AG04450 (cell line): ENCODE measurements around the gene AGTRAP. TPM values are rescaled to one million over a fixed set of nuclear protein-coding genes. Genes with fewer than 3 reads are reported as not detected.

Experiments
- CTCF ChIA-PET: fragments of 300-600, 350-600 bp; formaldehyde crosslinking; extraction: SDS; loops from one replicate; lab custom pipeline; 2022; ENCODE audit warnings: antibody characterized with exemption, inconsistent platforms; lab: Charles Lee
- POLR2A ChIA-PET: fragments of 350-600 bp; formaldehyde crosslinking; extraction: SDS; loops from one replicate; lab custom pipeline; 2021; ENCODE audit warnings: antibody characterized with exemption, inconsistent platforms; lab: Yijun Ruan, JAX
- DNase-seq: peaks from one replicate; pipeline ENCODE4 v3.0.0-alpha.2; 2011; ENCODE audit warnings: low read depth, low spot score
- H3K27ac ChIP-seq: one replicate; pipeline ENCODE4 v1.5.1; 2012; ENCODE audit warnings: low read depth, low read length, control low read depth
- H3K27me3 ChIP-seq: one replicate; pipeline ENCODE4 v1.6.0; 2012; ENCODE audit warnings: low read length; ENCODE audit not compliant: control insufficient read depth, insufficient read depth
- H3K4me3 ChIP-seq: 2 replicates; pipeline ENCODE4 v1.5.1; 2011; ENCODE audit warnings: mild to moderate bottlenecking, low read depth, low read length, control low read depth
- H3K9me3 ChIP-seq: 2 replicates; pipeline ENCODE4 v1.5.1; 2012; ENCODE audit warnings: low read length; ENCODE audit not compliant: control insufficient read depth, insufficient read depth
- polyA plus RNA-seq: library from polyadenylated mRNA; depleted of rRNA; stranded (reverse); fragments of >200 nt; gene quantifications from 2 replicates; pipeline ENCODE4 v1.2.3, GENCODE V29; 2011
- TF ChIP-seq, protein P1 (sequence below): IDR thresholded peaks from 2 replicates; pipeline ENCODE4 v1.5.1; 2011; ENCODE audit warnings: low read depth, low read length, control low read depth, inconsistent platforms

The AGTRAP gene
- polyA plus RNA-seq, 1 experiment = 26.8 TPM

DNA sequence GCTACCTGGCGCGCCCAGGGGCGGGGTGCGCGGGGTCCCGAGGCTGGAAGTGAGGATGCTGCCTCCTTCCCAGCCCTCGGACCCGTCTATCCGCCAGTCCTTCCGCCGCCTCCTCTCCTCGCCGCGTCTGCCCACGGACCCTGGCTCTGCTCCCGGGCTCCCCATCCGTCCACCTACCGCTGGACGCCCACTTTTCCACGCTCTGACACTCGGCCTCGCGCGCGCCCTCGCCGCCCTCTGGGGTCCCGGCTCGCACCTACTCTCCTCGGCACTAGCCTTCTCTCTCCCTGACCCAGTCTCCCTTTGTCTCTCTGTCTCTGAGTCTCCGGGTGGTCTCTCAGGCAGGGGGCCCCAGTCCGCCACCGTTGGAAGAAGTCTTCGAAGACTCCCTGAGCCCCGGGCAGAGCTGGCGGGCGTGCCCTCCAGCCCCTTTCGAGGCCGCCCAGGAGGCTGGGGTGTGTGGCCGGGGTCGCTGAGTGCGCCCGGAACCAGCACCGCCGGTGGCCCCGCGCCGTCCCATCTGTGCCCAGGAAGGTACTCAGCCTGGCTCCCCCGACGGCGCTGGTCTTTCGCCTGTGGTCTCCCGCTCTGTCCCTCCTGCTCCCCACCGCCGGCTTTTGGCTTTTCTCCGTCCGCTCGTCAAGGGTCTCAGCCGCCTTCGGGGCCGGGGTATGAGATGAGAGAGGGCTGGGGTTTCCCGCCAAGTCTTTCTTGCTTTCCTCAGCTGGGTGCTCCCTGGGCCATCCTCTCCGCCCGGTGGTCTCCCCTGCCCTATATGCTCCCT lies 43.8 kb upstream of the AGTRAP start:
- CTCF ChIA-PET = no interaction called here
- Histone ChIP-seq H3K9me3 (no peaks in the 10 kb centered on the region), H3K4me3 (no peak overlapping the region), H3K27ac (no peak overlapping the region), H3K27me3 (peaks cover 62% of the 10 kb centered on the region)
- POLR2A ChIA-PET = no interaction called here
- no peak for DNase-seq
- TF ChIP-seq, protein P1, sequence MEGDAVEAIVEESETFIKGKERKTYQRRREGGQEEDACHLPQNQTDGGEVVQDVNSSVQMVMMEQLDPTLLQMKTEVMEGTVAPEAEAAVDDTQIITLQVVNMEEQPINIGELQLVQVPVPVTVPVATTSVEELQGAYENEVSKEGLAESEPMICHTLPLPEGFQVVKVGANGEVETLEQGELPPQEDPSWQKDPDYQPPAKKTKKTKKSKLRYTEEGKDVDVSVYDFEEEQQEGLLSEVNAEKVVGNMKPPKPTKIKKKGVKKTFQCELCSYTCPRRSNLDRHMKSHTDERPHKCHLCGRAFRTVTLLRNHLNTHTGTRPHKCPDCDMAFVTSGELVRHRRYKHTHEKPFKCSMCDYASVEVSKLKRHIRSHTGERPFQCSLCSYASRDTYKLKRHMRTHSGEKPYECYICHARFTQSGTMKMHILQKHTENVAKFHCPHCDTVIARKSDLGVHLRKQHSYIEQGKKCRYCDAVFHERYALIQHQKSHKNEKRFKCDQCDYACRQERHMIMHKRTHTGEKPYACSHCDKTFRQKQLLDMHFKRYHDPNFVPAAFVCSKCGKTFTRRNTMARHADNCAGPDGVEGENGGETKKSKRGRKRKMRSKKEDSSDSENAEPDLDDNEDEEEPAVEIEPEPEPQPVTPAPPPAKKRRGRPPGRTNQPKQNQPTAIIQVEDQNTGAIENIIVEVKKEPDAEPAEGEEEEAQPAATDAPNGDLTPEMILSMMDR = no peak

DNA sequence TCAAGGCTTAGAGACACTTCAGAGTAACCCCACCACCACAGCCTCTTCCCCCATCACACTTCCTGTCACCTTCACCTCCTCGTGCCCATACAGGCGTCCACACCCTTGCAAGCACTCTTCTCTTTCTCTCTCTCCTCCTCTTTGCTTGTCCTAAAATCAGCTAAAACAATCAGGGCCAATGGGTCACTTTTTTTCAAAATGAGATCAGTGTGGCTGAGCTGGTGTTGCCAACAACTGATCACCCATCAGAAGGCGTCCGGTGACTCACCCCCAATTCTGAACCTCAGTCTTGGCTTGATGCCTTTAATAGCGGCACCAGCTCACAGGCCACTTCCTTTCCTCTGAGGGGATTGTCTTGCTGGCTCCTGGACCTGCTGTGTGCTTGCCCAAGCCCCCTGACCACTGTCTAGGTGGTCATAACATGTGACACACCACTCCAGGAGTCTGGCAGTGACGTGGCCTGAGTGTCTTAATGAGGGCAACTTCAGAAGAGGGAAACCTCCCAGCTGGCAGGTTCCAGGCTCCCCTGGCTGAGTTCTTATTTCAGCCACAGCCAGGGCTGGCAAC lies 42.8 kb upstream of the AGTRAP start:
- POLR2A ChIA-PET = interaction anchor here (1.2 kb wide), 1 partner anchor 11 kb away, joined by 4 read pairs; no protein-coding TSS in a partner anchor

DNA sequence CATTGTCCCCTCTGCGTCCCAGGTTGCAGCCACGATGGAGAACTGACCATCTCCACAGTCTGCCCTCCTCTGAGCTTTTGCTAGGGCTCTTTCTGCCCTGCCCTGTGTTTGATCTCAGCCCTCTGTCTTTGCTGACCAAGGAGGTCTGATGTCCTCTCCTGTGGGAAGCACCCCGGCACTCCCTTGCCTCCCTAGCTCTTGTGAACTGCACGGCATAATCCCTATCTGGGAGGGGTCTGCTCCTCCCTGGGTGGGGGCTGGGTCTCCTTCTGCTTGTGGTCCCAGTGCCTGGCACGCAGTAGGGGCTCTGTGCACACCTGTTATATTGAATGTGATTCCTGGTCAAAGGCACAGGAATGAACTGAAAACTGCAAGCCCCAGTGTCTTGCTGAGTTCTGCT lies 42.0 kb upstream of the AGTRAP start:
- Histone ChIP-seq H3K4me3 (no peak overlapping the region), H3K27ac (no peak overlapping the region), H3K27me3 (peaks cover 68% of the 10 kb centered on the region), H3K9me3 (no peaks in the 10 kb centered on the region)
- TF ChIP-seq, protein P1 = no peak
- no peak for DNase-seq
- CTCF ChIA-PET = interaction anchor here (1.0 to 1.1 kb wide), 3 partner anchors 14 to 656 kb away, joined by 3 to 4 read pairs (median 3); partner anchors contain the start of gene FBXO6
- POLR2A ChIA-PET = interaction anchor here (1.2 kb wide), 1 partner anchor 12 kb away, joined by 4 read pairs; no protein-coding TSS in a partner anchor

More for the DNA sequence above, 42.8 kb upstream of the AGTRAP start:
- no peak for DNase-seq
- Histone ChIP-seq H3K27me3 (peaks cover 66% of the 10 kb centered on the region), H3K9me3 (no peaks in the 10 kb centered on the region), H3K27ac (no peak overlapping the region), H3K4me3 (no peak overlapping the region)
- TF ChIP-seq, protein P1 = no peak
- CTCF ChIA-PET = interaction anchor here (1.0 kb wide), 1 partner anchor 29 kb away, joined by 3 read pairs; the partner anchor contains the start of gene FBXO6

DNA sequence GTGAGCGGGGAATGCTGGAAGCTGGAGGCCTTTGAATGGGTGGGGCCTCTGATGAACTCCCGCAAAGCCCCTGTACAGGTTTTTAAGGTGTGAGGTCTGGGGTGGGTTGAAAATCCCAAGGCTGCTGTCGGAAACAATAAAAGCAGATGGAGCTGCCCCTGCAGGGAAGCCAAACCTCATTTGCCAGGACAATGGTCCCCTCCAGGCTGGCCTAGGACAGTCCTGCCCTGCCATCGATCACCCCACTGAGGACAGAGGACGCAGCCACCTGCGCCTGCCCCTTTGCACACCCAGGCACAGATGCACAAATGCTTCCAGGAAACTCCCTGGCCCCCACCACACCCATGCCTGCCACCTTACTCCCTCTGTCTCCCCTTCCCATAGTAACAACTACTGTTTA lies 40.1 kb upstream of the AGTRAP start:
- ChIA-PET POLR2A (no interaction called here), CTCF (interaction anchor here (1.2 to 1.5 kb wide), 2 partner anchors 14 to 15 kb away, joined by 3 to 6 read pairs; no protein-coding TSS in a partner anchor)
- Histone ChIP-seq H3K27ac (no peak overlapping the region), H3K27me3 (peaks cover 60% of the 10 kb centered on the region), H3K9me3 (no peaks in the 10 kb centered on the region; the same call in 1 of the 2 replicates), H3K4me3 (no peak overlapping the region)
- TF ChIP-seq, protein P1 = no peak
- DNase-seq = no peak
